SHP77 (cell line): ENCODE data around the gene PRRX2.
"Not testable (repeated sequence)": the region's sequence is repeated elsewhere in the genome, so short reads cannot be mapped to it uniquely, and the experiment has no call there.

Source experiments
- DNase-seq, 2 experiments: peaks; one replicate each; lab custom pipeline; 2025; lab: John Stamatoyannopoulos, UW

Gene PRRX2

GRCh38 chr9:129654554-129655040 lies 10.8 kb upstream of the PRRX2 start:
- DNase-seq: no peak

GRCh38 chr9:129655154-129655553 lies 10.3 kb upstream of the PRRX2 start:
- DNase-seq: no peak

GRCh38 chr9:129655696-129656095 lies 9.8 kb upstream of the PRRX2 start:
- DNase-seq: no peak

- DNase-seq: no peak
Observed at GRCh38 chr9:129656795-129657390, 8.6 kb upstream of the PRRX2 start.

GRCh38 chr9:129661029-129661428 lies 4.4 kb upstream of the PRRX2 start:
- DNase-seq: no peak

GRCh38 chr9:129662239-129662638 lies 3.2 kb upstream of the PRRX2 start:
- not testable (repeated sequence) for DNase-seq

- DNase-seq: no peak
Observed at GRCh38 chr9:129664746-129665388, 580 bp upstream of the PRRX2 start.

GRCh38 chr9:129665814-129666520 lies 520 bp downstream of the PRRX2 start:
- no peak for DNase-seq

GRCh38 chr9:129666575-129666974 lies 1.1 kb downstream of the PRRX2 start:
- DNase-seq: no peak

GRCh38 chr9:129667378-129667777 lies 1.9 kb downstream of the PRRX2 start:
- no peak for DNase-seq

- DNase-seq: no peak
Observed at GRCh38 chr9:129667850-129668249, 2.4 kb downstream of the PRRX2 start.

- no peak for DNase-seq
Observed at GRCh38 chr9:129669141-129669718, 3.8 kb downstream of the PRRX2 start.

- no peak for DNase-seq
Observed at GRCh38 chr9:129669946-129670345, 4.5 kb downstream of the PRRX2 start.

GRCh38 chr9:129671065-129671464 lies 5.6 kb downstream of the PRRX2 start:
- DNase-seq: no peak

- DNase-seq: no peak
Observed at GRCh38 chr9:129671519-129671918, 6.1 kb downstream of the PRRX2 start.

- DNase-seq: no peak
Observed at GRCh38 chr9:129672702-129673101, 7.3 kb downstream of the PRRX2 start.

- no peak for DNase-seq
Observed at GRCh38 chr9:129673602-129674001, 8.2 kb downstream of the PRRX2 start.

- no peak for DNase-seq
Observed at GRCh38 chr9:129674229-129674628, 8.8 kb downstream of the PRRX2 start.

- no peak for DNase-seq
Observed at GRCh38 chr9:129675620-129676019, 10.2 kb downstream of the PRRX2 start.

GRCh38 chr9:129676287-129676686 lies 10.8 kb downstream of the PRRX2 start:
- no peak for DNase-seq

GRCh38 chr9:129676975-129677374 lies 11.5 kb downstream of the PRRX2 start:
- no peak for DNase-seq

- no peak for DNase-seq
Observed at GRCh38 chr9:129677456-129677855, 12.0 kb downstream of the PRRX2 start.

GRCh38 chr9:129678844-129679243 lies 13.4 kb downstream of the PRRX2 start:
- DNase-seq: no peak
